Activated CD4-positive, alpha-beta T cell treated with anti-CD3 and anti-CD28 coated beads for 36 hours (primary cell): ENCODE measurements around the gene KLHL26. TPM values are rescaled to one million over a fixed set of nuclear protein-coding genes. Genes with fewer than 3 reads are reported as not detected.

ENCODE experiments used
- ATAC-seq: fragments of 200-7000 bp; cut with Tn5 transposase; one replicate; pipeline ENCODE4 v1.10.0; 2021; ENCODE audit warnings: mild to moderate bottlenecking, moderate library complexity
- CTCF ChIA-PET: fragments of 350-600 bp; sonication (Branson Sonifier 250); formaldehyde crosslinking; loops from one replicate; lab custom pipeline; 2021; ENCODE audit warnings: antibody characterized with exemption; lab: Charles Lee
- POLR2A ChIA-PET: fragments of 350-600 bp; sonication (Branson Sonifier 250); formaldehyde crosslinking; loops from one replicate; lab custom pipeline; 2021; ENCODE audit warnings: antibody characterized with exemption, inconsistent platforms; lab: Charles Lee
- DNase-seq: peaks from one replicate; pipeline ENCODE4 v3.0.0-alpha.2; 2020
- H3K27ac Mint-ChIP-seq: one replicate; pipeline ENCODE4 v1.8.0; 2021; ENCODE audit warnings: mixed read lengths
- H3K27me3 Mint-ChIP-seq: one replicate; pipeline ENCODE4 v1.8.0; 2021; ENCODE audit warnings: mixed read lengths
- H3K36me3 Mint-ChIP-seq: one replicate; pipeline ENCODE4 v1.8.0; 2021; ENCODE audit warnings: low read depth, mixed read lengths
- H3K4me1 Mint-ChIP-seq: one replicate; pipeline ENCODE4 v1.8.0; 2021; ENCODE audit warnings: mixed read lengths
- H3K4me3 Mint-ChIP-seq: one replicate; pipeline ENCODE4 v1.8.0; 2021; ENCODE audit warnings: mild to moderate bottlenecking, moderate library complexity, mixed read lengths
- H3K9me3 Mint-ChIP-seq: one replicate; pipeline ENCODE4 v1.8.0; 2021; ENCODE audit warnings: low read depth, mixed read lengths
- intact Hi-C, 2 experiments: fragments of 100-400 bp; cut with DNase I in 1 of 2; cut with micrococcal nuclease in 1 of 2; formaldehyde crosslinking; loops; one replicate each; pipeline versions ENCODE4 v1.14.2 to v1.15.1; 2022 to 2024; cut with DNase I, micrococcal nuclease
- total RNA-seq, 2 experiments: library from RNA; stranded (reverse); gene quantifications; one replicate each; pipeline ENCODE4 v1.2.3, GENCODE V29; 2021

KLHL26 gene
- total RNA-seq, 2 experiments from 2014 or later: 9.9 to 11.9 TPM

- intact Hi-C loops: loop anchor here (1.0 to 2.0 kb wide), 7 partner anchors 16 to 235 kb away; partner anchors contain the start of genes COPE (in 1 of the 2), DDX49 (in 1 of the 2), ELL (in 1 of the 2) and REX1BD (in 1 of the 2)
- Mint-ChIP-seq H3K27ac (no peak overlapping the region), H3K27me3 (no peaks in the 10 kb centered on the region), H3K4me3 (peak overlapping the region; percentile 83), H3K36me3 (no peaks in the 10 kb centered on the region), H3K9me3 (no peaks in the 10 kb centered on the region), H3K4me1 (peaks cover 16% of the 10 kb centered on the region)
- CTCF ChIA-PET: no interaction called here
- DNase-seq (no peak), ATAC-seq (peak; percentile 3)
- POLR2A ChIA-PET: interaction anchor here (1.0 kb wide), 1 partner anchor 235 kb away, joined by 3 read pairs; the partner anchor contains the start of genes COPE and DDX49
These were observed 47.3 kb downstream of the KLHL26 start for GRCh38 chr19:18683958-18684641.

GRCh38 chr19:18684642-18684993 lies 47.8 kb downstream of the KLHL26 start:
- no peaks in the 10 kb centered on the region for H3K36me3 Mint-ChIP-seq
- peak overlapping the region; percentile 31 for H3K27ac Mint-ChIP-seq
- no peaks in the 10 kb centered on the region for H3K27me3 Mint-ChIP-seq
- DNase-seq: no peak
- H3K4me1 Mint-ChIP-seq: peaks cover 18% of the 10 kb centered on the region
- POLR2A ChIA-PET: interaction anchor here (1.0 kb wide), 1 partner anchor 235 kb away, joined by 3 read pairs; the partner anchor contains the start of genes COPE and DDX49
- no peak for ATAC-seq
- intact Hi-C loops: no loop called here
- peak overlapping the region; percentile 83 for H3K4me3 Mint-ChIP-seq
- CTCF ChIA-PET: no interaction called here
- H3K9me3 Mint-ChIP-seq: no peaks in the 10 kb centered on the region

GRCh38 chr19:18685597-18686190 lies 48.9 kb downstream of the KLHL26 start:
- POLR2A ChIA-PET: no interaction called here

GRCh38 chr19:18687740-18688465 lies 51.1 kb downstream of the KLHL26 start:
- POLR2A ChIA-PET: interaction anchor here (0.6 to 0.7 kb wide), 2 partner anchors 353 to 379 kb away, joined by 3 read pairs; no protein-coding TSS in a partner anchor
- no peaks in the 10 kb centered on the region for H3K9me3 Mint-ChIP-seq
- H3K27me3 Mint-ChIP-seq: no peaks in the 10 kb centered on the region
- H3K27ac Mint-ChIP-seq: no peak overlapping the region
- CTCF ChIA-PET: no interaction called here
- intact Hi-C loops: no loop called here
- no peak for ATAC-seq
- no peak overlapping the region for H3K4me3 Mint-ChIP-seq
- no peak for DNase-seq
- H3K36me3 Mint-ChIP-seq: no peaks in the 10 kb centered on the region
- peaks cover 16% of the 10 kb centered on the region for H3K4me1 Mint-ChIP-seq

More at GRCh38 chr19:18685597-18686190, 48.9 kb downstream of the KLHL26 start:
- DNase-seq (no peak), ATAC-seq (no peak)
- Mint-ChIP-seq H3K27ac (no peak overlapping the region), H3K36me3 (no peaks in the 10 kb centered on the region), H3K4me3 (no peak overlapping the region), H3K27me3 (no peaks in the 10 kb centered on the region), H3K9me3 (no peaks in the 10 kb centered on the region), H3K4me1 (peaks cover 20% of the 10 kb centered on the region)
- CTCF ChIA-PET: interaction anchor here (0.6 to 1.2 kb wide), 2 partner anchors 10 to 430 kb away, joined by 3 to 4 read pairs; no protein-coding TSS in a partner anchor
- intact Hi-C loops: no loop called here

- POLR2A ChIA-PET: no interaction called here
- DNase-seq (no peak), ATAC-seq (no peak)
- intact Hi-C loops: no loop called here
- no peak overlapping the region for H3K27ac Mint-ChIP-seq
- peaks cover 27% of the 10 kb centered on the region for H3K4me1 Mint-ChIP-seq
- CTCF ChIA-PET: no interaction called here
- H3K4me3 Mint-ChIP-seq: no peak overlapping the region
- no peaks in the 10 kb centered on the region for H3K9me3 Mint-ChIP-seq
- H3K36me3 Mint-ChIP-seq: no peaks in the 10 kb centered on the region
- H3K27me3 Mint-ChIP-seq: no peaks in the 10 kb centered on the region
These were observed 59.2 kb downstream of the KLHL26 start for GRCh38 chr19:18696023-18696422.

GRCh38 chr19:18697680-18698079 lies 60.9 kb downstream of the KLHL26 start:
- POLR2A ChIA-PET: no interaction called here
- CTCF ChIA-PET: no interaction called here
- no peaks in the 10 kb centered on the region for H3K9me3 Mint-ChIP-seq
- no peaks in the 10 kb centered on the region for H3K36me3 Mint-ChIP-seq
- H3K27me3 Mint-ChIP-seq: no peaks in the 10 kb centered on the region
- intact Hi-C loops: no loop called here
- no peak overlapping the region for H3K27ac Mint-ChIP-seq
- peaks cover 31% of the 10 kb centered on the region for H3K4me1 Mint-ChIP-seq
- no peak overlapping the region for H3K4me3 Mint-ChIP-seq
- DNase-seq (no peak), ATAC-seq (no peak)

GRCh38 chr19:18698321-18699167 lies 61.7 kb downstream of the KLHL26 start:
- DNase-seq (no peak), ATAC-seq (no peak)
- H3K36me3 Mint-ChIP-seq: no peaks in the 10 kb centered on the region
- ChIA-PET CTCF (no interaction called here), POLR2A (no interaction called here)
- no peak overlapping the region for H3K27ac Mint-ChIP-seq
- peaks cover 31% of the 10 kb centered on the region for H3K4me1 Mint-ChIP-seq
- H3K9me3 Mint-ChIP-seq: no peaks in the 10 kb centered on the region
- intact Hi-C loops: no loop called here
- H3K27me3 Mint-ChIP-seq: no peaks in the 10 kb centered on the region
- H3K4me3 Mint-ChIP-seq: no peak overlapping the region

GRCh38 chr19:18699403-18700054 lies 62.7 kb downstream of the KLHL26 start:
- CTCF ChIA-PET: no interaction called here
- ATAC-seq (no peak), DNase-seq (no peak)
- Mint-ChIP-seq H3K27ac (peak overlapping the region; percentile 53), H3K4me1 (peaks cover 31% of the 10 kb centered on the region), H3K9me3 (no peaks in the 10 kb centered on the region), H3K27me3 (no peaks in the 10 kb centered on the region), H3K4me3 (peak overlapping the region; percentile 64), H3K36me3 (no peaks in the 10 kb centered on the region)
- intact Hi-C loops: loop anchor here in 1 of 2 experiments (1.0 to 2.0 kb wide), 2 partner anchors 16 to 63 kb away; partner anchors contain the start of genes CRTC1 and KLHL26
- POLR2A ChIA-PET: interaction anchor here (0.6 kb wide), 1 partner anchor 147 kb away, joined by 7 read pairs; no protein-coding TSS in a partner anchor

- Mint-ChIP-seq H3K4me1 (peaks cover 31% of the 10 kb centered on the region), H3K4me3 (peak overlapping the region; percentile 64), H3K9me3 (no peaks in the 10 kb centered on the region), H3K27ac (no peak overlapping the region), H3K36me3 (no peaks in the 10 kb centered on the region), H3K27me3 (no peaks in the 10 kb centered on the region)
- ChIA-PET POLR2A (interaction anchor here (0.5 to 0.6 kb wide), 2 partner anchors 146 to 380 kb away, joined by 4 to 7 read pairs; no protein-coding TSS in a partner anchor), CTCF (interaction anchor here (0.6 kb wide), 1 partner anchor 51 kb away, joined by 3 read pairs; no protein-coding TSS in a partner anchor)
- peak; percentile 94 for ATAC-seq
- intact Hi-C loops: loop anchor here in 1 of 2 experiments (1.0 to 2.0 kb wide), 2 partner anchors 17 to 64 kb away; partner anchors contain the start of genes CRTC1 and KLHL26
- DNase-seq: peak; percentile 84
These were observed 63.8 kb downstream of the KLHL26 start for GRCh38 chr19:18700501-18701249.

- ATAC-seq (peak; percentile 27), DNase-seq (no peak)
- Mint-ChIP-seq H3K9me3 (no peaks in the 10 kb centered on the region), H3K4me1 (peaks cover 28% of the 10 kb centered on the region), H3K27me3 (no peaks in the 10 kb centered on the region), H3K36me3 (no peaks in the 10 kb centered on the region), H3K27ac (peak overlapping the region; percentile 42), H3K4me3 (peak overlapping the region; percentile 64)
- ChIA-PET POLR2A (interaction anchor here (0.6 kb wide), 1 partner anchor 176 kb away, joined by 3 read pairs; no protein-coding TSS in a partner anchor), CTCF (no interaction called here)
- intact Hi-C loops: loop anchor here in 1 of 2 experiments (2.0 kb wide), 1 partner anchor 64 kb away; the partner anchor contains the start of gene KLHL26
These were observed 64.4 kb downstream of the KLHL26 start for GRCh38 chr19:18701250-18701608.
